Right kidney (tissue), 1 donor: ENCODE measurements around the gene SLC44A1.

Source experiments
- DNase-seq: peaks from one replicate; pipeline ENCODE4 v3.0.0-alpha.2; 2016

SLC44A1 gene

GRCh38 chr9:105269593-105269992 is 25.1 kb downstream of the SLC44A1 start:
- DNase-seq: no peak

- no peak for DNase-seq
Measured at GRCh38 chr9:105270711-105271110, 26.3 kb downstream of the SLC44A1 start.

- no peak for DNase-seq
Measured at GRCh38 chr9:105273731-105274130, 29.3 kb downstream of the SLC44A1 start.

GRCh38 chr9:105275111-105275510 is 30.7 kb downstream of the SLC44A1 start:
- DNase-seq: no peak

- DNase-seq: no peak
Measured at GRCh38 chr9:105275938-105276337, 31.5 kb downstream of the SLC44A1 start.

- DNase-seq: no peak
Measured at GRCh38 chr9:105278751-105279150, 34.3 kb downstream of the SLC44A1 start.

- no peak for DNase-seq
Measured at GRCh38 chr9:105280691-105281090, 36.2 kb downstream of the SLC44A1 start.

GRCh38 chr9:105281272-105281671 is 36.8 kb downstream of the SLC44A1 start:
- DNase-seq: no peak

- DNase-seq: no peak
Measured at GRCh38 chr9:105281926-105282325, 37.5 kb downstream of the SLC44A1 start.

GRCh38 chr9:105282870-105283621 is 38.6 kb downstream of the SLC44A1 start:
- DNase-seq: no peak

- no peak for DNase-seq
Measured at GRCh38 chr9:105283795-105284194, 39.3 kb downstream of the SLC44A1 start.

- no peak for DNase-seq
Measured at GRCh38 chr9:105284463-105284862, 40.0 kb downstream of the SLC44A1 start.

GRCh38 chr9:105286098-105286497 is 41.6 kb downstream of the SLC44A1 start:
- no peak for DNase-seq

GRCh38 chr9:105289305-105289704 is 44.9 kb downstream of the SLC44A1 start:
- no peak for DNase-seq

GRCh38 chr9:105290418-105290817 is 46.0 kb downstream of the SLC44A1 start:
- DNase-seq: no peak

- DNase-seq: no peak
Measured at GRCh38 chr9:105290954-105291353, 46.5 kb downstream of the SLC44A1 start.

GRCh38 chr9:105291422-105291859 is 47.0 kb downstream of the SLC44A1 start:
- DNase-seq: no peak

GRCh38 chr9:105291938-105292337 is 47.5 kb downstream of the SLC44A1 start:
- DNase-seq: no peak

- no peak for DNase-seq
Measured at GRCh38 chr9:105293408-105293807, 49.0 kb downstream of the SLC44A1 start.

GRCh38 chr9:105295201-105295550 is 50.7 kb downstream of the SLC44A1 start:
- no peak for DNase-seq

- DNase-seq: no peak
Measured at GRCh38 chr9:105295986-105296385, 51.5 kb downstream of the SLC44A1 start.

GRCh38 chr9:105296445-105296844 is 52.0 kb downstream of the SLC44A1 start:
- DNase-seq: no peak

GRCh38 chr9:105296877-105297287 is 52.4 kb downstream of the SLC44A1 start:
- DNase-seq: no peak

GRCh38 chr9:105297442-105298075 is 53.1 kb downstream of the SLC44A1 start:
- DNase-seq: no peak
